ENCODE data around the gene EHMT2. TPM values are rescaled to one million over a fixed set of nuclear protein-coding genes. Genes with fewer than 3 reads are reported as not detected.

The EHMT2 gene
- total and polyA plus RNA-seq, 2 of the 13 experiments (the other 11 are each of a cell fraction or from before 2014, with no cell fraction given), result 55.2 to 69.2 TPM

- no peak for TF ChIP-seq ZNF10 (CRISPR knock-in tag; IDR thresholded peaks at IDR 0.05; ENCODE audit: borderline replicate concordance, low read depth)
- peak; percentile 96 for TF ChIP-seq MED1 (CRISPR knock-in tag; IDR thresholded peaks at IDR 0.05)
- TF ChIP-seq ZNF574 (CRISPR knock-in tag; IDR thresholded peaks at IDR 0.05), result peak; percentile 73
- peak; percentile 61 for TF ChIP-seq ZNF781 (CRISPR knock-in tag; IDR thresholded peaks at IDR 0.05; ENCODE audit: borderline replicate concordance, not compliant biosample characterization)
- peak; percentile 17; the same call in 1 of the 2 replicates for TF ChIP-seq CCDC6 (CRISPR knock-in tag; IDR thresholded peaks at IDR 0.05)
- peak; percentile 88; the same call in 1 of the 2 replicates for TF ChIP-seq ZNF556 (CRISPR knock-in tag; IDR thresholded peaks at IDR 0.05; ENCODE audit: borderline replicate concordance)
- TF ChIP-seq, protein P1, sequence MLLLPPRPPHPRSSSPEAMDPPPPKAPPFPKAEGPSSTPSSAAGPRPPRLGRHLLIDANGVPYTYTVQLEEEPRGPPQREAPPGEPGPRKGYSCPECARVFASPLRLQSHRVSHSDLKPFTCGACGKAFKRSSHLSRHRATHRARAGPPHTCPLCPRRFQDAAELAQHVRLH (CRISPR knock-in tag; IDR thresholded peaks at IDR 0.05; ENCODE audit: borderline replicate concordance, low read depth), result peak; percentile 56; the same call in 1 of the 2 replicates
- TF ChIP-seq, protein P2, sequence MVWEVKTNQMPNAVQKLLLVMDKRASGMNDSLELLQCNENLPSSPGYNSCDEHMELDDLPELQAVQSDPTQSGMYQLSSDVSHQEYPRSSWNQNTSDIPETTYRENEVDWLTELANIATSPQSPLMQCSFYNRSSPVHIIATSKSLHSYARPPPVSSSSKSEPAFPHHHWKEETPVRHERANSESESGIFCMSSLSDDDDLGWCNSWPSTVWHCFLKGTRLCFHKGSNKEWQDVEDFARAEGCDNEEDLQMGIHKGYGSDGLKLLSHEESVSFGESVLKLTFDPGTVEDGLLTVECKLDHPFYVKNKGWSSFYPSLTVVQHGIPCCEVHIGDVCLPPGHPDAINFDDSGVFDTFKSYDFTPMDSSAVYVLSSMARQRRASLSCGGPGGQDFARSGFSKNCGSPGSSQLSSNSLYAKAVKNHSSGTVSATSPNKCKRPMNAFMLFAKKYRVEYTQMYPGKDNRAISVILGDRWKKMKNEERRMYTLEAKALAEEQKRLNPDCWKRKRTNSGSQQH (CRISPR knock-in tag; IDR thresholded peaks at IDR 0.05; ENCODE audit: low read depth), result peak; percentile 79
- TF ChIP-seq ZNF558 (CRISPR knock-in tag; IDR thresholded peaks at IDR 0.05; ENCODE audit: borderline replicate concordance), result 0 out of 2 replicates have a peak, but pooled peaks have one; percentile 33
- TF ChIP-seq ZNF552 (CRISPR knock-in tag; IDR thresholded peaks at IDR 0.05; ENCODE audit: borderline replicate concordance), result peak; percentile 26
- TF ChIP-seq ZNF720 (CRISPR knock-in tag; IDR thresholded peaks at IDR 0.05), result no peak
- no peak for TF ChIP-seq SP1 (IDR thresholded peaks at IDR 0.05)
- peak; percentile 60 for TF ChIP-seq SP1 (CRISPR knock-in tag; IDR thresholded peaks at IDR 0.05)
- TF ChIP-seq SRSF4 (IDR thresholded peaks at IDR 0.05; ENCODE audit: low read depth, low read length, poor library complexity, severe bottlenecking), result no peak
- no peak for TF ChIP-seq GPN1 (CRISPR knock-in tag; IDR thresholded peaks at IDR 0.05; ENCODE audit: borderline replicate concordance)
- peak; percentile 47 for TF ChIP-seq NFKB2 (CRISPR knock-in tag; IDR thresholded peaks at IDR 0.05; ENCODE audit: borderline replicate concordance)
- TF ChIP-seq, protein P3, sequence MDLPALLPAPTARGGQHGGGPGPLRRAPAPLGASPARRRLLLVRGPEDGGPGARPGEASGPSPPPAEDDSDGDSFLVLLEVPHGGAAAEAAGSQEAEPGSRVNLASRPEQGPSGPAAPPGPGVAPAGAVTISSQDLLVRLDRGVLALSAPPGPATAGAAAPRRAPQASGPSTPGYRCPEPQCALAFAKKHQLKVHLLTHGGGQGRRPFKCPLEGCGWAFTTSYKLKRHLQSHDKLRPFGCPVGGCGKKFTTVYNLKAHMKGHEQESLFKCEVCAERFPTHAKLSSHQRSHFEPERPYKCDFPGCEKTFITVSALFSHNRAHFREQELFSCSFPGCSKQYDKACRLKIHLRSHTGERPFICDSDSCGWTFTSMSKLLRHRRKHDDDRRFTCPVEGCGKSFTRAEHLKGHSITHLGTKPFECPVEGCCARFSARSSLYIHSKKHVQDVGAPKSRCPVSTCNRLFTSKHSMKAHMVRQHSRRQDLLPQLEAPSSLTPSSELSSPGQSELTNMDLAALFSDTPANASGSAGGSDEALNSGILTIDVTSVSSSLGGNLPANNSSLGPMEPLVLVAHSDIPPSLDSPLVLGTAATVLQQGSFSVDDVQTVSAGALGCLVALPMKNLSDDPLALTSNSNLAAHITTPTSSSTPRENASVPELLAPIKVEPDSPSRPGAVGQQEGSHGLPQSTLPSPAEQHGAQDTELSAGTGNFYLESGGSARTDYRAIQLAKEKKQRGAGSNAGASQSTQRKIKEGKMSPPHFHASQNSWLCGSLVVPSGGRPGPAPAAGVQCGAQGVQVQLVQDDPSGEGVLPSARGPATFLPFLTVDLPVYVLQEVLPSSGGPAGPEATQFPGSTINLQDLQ (CRISPR knock-in tag; IDR thresholded peaks at IDR 0.05), result no peak
- TF ChIP-seq KMT2B (CRISPR knock-in tag; IDR thresholded peaks at IDR 0.05), result peak; percentile 63; the same call in 1 of the 2 replicates
- TF ChIP-seq JUNB (CRISPR knock-in tag; IDR thresholded peaks at IDR 0.05; ENCODE audit: borderline replicate concordance), result no peak; the same call in 1 of the 2 replicates
- no peak; the same call in 1 of the 2 replicates for TF ChIP-seq LBX2 (CRISPR knock-in tag; IDR thresholded peaks at IDR 0.05; ENCODE audit: borderline replicate concordance)
- TF ChIP-seq JUND (CRISPR knock-in tag; IDR thresholded peaks at IDR 0.05), result no peak
- no peak for TF ChIP-seq RFX1 (IDR thresholded peaks at IDR 0.05)
These were observed 48.2 kb upstream of the EHMT2 start, which contains the start of gene CFB (continued) for GRCh38 chr6:31945507-31946369.

Data from HepG2 (cell line).